ENCODE measurements around the gene TSHZ2.

The TSHZ2 gene

GRCh38 chr20:53337390-53338101 is 365.4 kb downstream of the TSHZ2 start:
- Mint-ChIP-seq H3K27ac (no peak overlapping the region), H3K27me3 (no peaks in the 10 kb centered on the region), H3K9me3 (no peaks in the 10 kb centered on the region), H3K36me3 (ENCODE audit: low read depth) (no peaks in the 10 kb centered on the region), H3K4me1 (ENCODE audit: low read depth) (no peaks in the 10 kb centered on the region), H3K4me3 (no peak overlapping the region)
- intact Hi-C loops (cut with micrococcal nuclease), result no loop called here

- Mint-ChIP-seq H3K4me1 (ENCODE audit: low read depth) (no peaks in the 10 kb centered on the region), H3K27ac (no peak overlapping the region), H3K9me3 (no peaks in the 10 kb centered on the region), H3K36me3 (ENCODE audit: low read depth) (no peaks in the 10 kb centered on the region), H3K4me3 (no peak overlapping the region), H3K27me3 (no peaks in the 10 kb centered on the region)
- intact Hi-C loops (cut with micrococcal nuclease), result no loop called here
Measured at GRCh38 chr20:53338716-53339115, 366.6 kb downstream of the TSHZ2 start.

- Mint-ChIP-seq H3K4me3 (no peak overlapping the region), H3K9me3 (no peaks in the 10 kb centered on the region), H3K4me1 (ENCODE audit: low read depth) (no peaks in the 10 kb centered on the region), H3K27me3 (peaks cover 3% of the 10 kb centered on the region), H3K27ac (no peak overlapping the region), H3K36me3 (ENCODE audit: low read depth) (no peaks in the 10 kb centered on the region)
- intact Hi-C loops (cut with micrococcal nuclease), result no loop called here
Measured at GRCh38 chr20:53342429-53342828, 370.3 kb downstream of the TSHZ2 start.

- peaks cover 3% of the 10 kb centered on the region for H3K27me3 Mint-ChIP-seq
- no peak overlapping the region for H3K4me3 Mint-ChIP-seq
- no peaks in the 10 kb centered on the region for H3K9me3 Mint-ChIP-seq
- intact Hi-C loops (cut with micrococcal nuclease), result no loop called here
- no peaks in the 10 kb centered on the region for H3K4me1 Mint-ChIP-seq (ENCODE audit: low read depth)
- H3K27ac Mint-ChIP-seq, result no peak overlapping the region
- H3K36me3 Mint-ChIP-seq (ENCODE audit: low read depth), result no peaks in the 10 kb centered on the region
Measured at GRCh38 chr20:53343448-53343847, 371.3 kb downstream of the TSHZ2 start.

- intact Hi-C loops (cut with micrococcal nuclease), result no loop called here
- H3K4me1 Mint-ChIP-seq (ENCODE audit: low read depth), result peaks cover 3% of the 10 kb centered on the region
- H3K36me3 Mint-ChIP-seq (ENCODE audit: low read depth), result no peaks in the 10 kb centered on the region
- no peak overlapping the region for H3K27ac Mint-ChIP-seq
- H3K27me3 Mint-ChIP-seq, result peaks cover 3% of the 10 kb centered on the region
- H3K4me3 Mint-ChIP-seq, result no peak overlapping the region
- no peaks in the 10 kb centered on the region for H3K9me3 Mint-ChIP-seq
Measured at GRCh38 chr20:53344891-53345290, 372.7 kb downstream of the TSHZ2 start.

GRCh38 chr20:53345536-53346334 is 373.6 kb downstream of the TSHZ2 start:
- no peaks in the 10 kb centered on the region for H3K9me3 Mint-ChIP-seq
- H3K4me3 Mint-ChIP-seq, result no peak overlapping the region
- no peak overlapping the region for H3K27ac Mint-ChIP-seq
- intact Hi-C loops (cut with micrococcal nuclease), result no loop called here
- H3K4me1 Mint-ChIP-seq (ENCODE audit: low read depth), result peaks cover 5% of the 10 kb centered on the region
- H3K27me3 Mint-ChIP-seq, result peaks cover 3% of the 10 kb centered on the region
- H3K36me3 Mint-ChIP-seq (ENCODE audit: low read depth), result no peaks in the 10 kb centered on the region

GRCh38 chr20:53346335-53346648 is 374.1 kb downstream of the TSHZ2 start:
- H3K4me3 Mint-ChIP-seq, result no peak overlapping the region
- intact Hi-C loops (cut with micrococcal nuclease), result no loop called here
- H3K9me3 Mint-ChIP-seq, result no peaks in the 10 kb centered on the region
- peaks cover 5% of the 10 kb centered on the region for H3K4me1 Mint-ChIP-seq (ENCODE audit: low read depth)
- H3K27me3 Mint-ChIP-seq, result peaks cover 3% of the 10 kb centered on the region
- H3K36me3 Mint-ChIP-seq (ENCODE audit: low read depth), result no peaks in the 10 kb centered on the region
- H3K27ac Mint-ChIP-seq, result no peak overlapping the region

- Mint-ChIP-seq H3K27ac (no peak overlapping the region), H3K4me3 (no peak overlapping the region), H3K27me3 (peaks cover 3% of the 10 kb centered on the region), H3K9me3 (no peaks in the 10 kb centered on the region), H3K4me1 (ENCODE audit: low read depth) (peaks cover 5% of the 10 kb centered on the region), H3K36me3 (ENCODE audit: low read depth) (no peaks in the 10 kb centered on the region)
- intact Hi-C loops (cut with micrococcal nuclease), result no loop called here
Measured at GRCh38 chr20:53349730-53350129, 377.6 kb downstream of the TSHZ2 start.

GRCh38 chr20:53352727-53353440 is 380.7 kb downstream of the TSHZ2 start:
- H3K27ac Mint-ChIP-seq, result no peak overlapping the region
- H3K4me3 Mint-ChIP-seq, result no peak overlapping the region
- no peaks in the 10 kb centered on the region for H3K27me3 Mint-ChIP-seq
- H3K4me1 Mint-ChIP-seq (ENCODE audit: low read depth), result peaks cover 5% of the 10 kb centered on the region
- no peaks in the 10 kb centered on the region for H3K36me3 Mint-ChIP-seq (ENCODE audit: low read depth)
- H3K9me3 Mint-ChIP-seq, result peaks cover 12% of the 10 kb centered on the region
- intact Hi-C loops (cut with micrococcal nuclease), result no loop called here

- Mint-ChIP-seq H3K9me3 (peaks cover 12% of the 10 kb centered on the region), H3K4me1 (ENCODE audit: low read depth) (peaks cover 5% of the 10 kb centered on the region), H3K4me3 (no peak overlapping the region), H3K36me3 (ENCODE audit: low read depth) (no peaks in the 10 kb centered on the region), H3K27me3 (no peaks in the 10 kb centered on the region), H3K27ac (no peak overlapping the region)
- intact Hi-C loops (cut with micrococcal nuclease), result no loop called here
Measured at GRCh38 chr20:53354314-53354713, 382.2 kb downstream of the TSHZ2 start.

- intact Hi-C loops (cut with micrococcal nuclease), result no loop called here
- Mint-ChIP-seq H3K9me3 (peaks cover 12% of the 10 kb centered on the region), H3K36me3 (ENCODE audit: low read depth) (no peaks in the 10 kb centered on the region), H3K27me3 (peaks cover 4% of the 10 kb centered on the region), H3K4me1 (ENCODE audit: low read depth) (no peaks in the 10 kb centered on the region), H3K27ac (no peak overlapping the region), H3K4me3 (no peak overlapping the region)
Measured at GRCh38 chr20:53355790-53356189, 383.6 kb downstream of the TSHZ2 start.

- peaks cover 12% of the 10 kb centered on the region for H3K9me3 Mint-ChIP-seq
- no peaks in the 10 kb centered on the region for H3K36me3 Mint-ChIP-seq (ENCODE audit: low read depth)
Measured at GRCh38 chr20:53359425-53359824, 387.3 kb downstream of the TSHZ2 start.

GRCh38 chr20:53360852-53361251 is 388.7 kb downstream of the TSHZ2 start:
- H3K27ac Mint-ChIP-seq, result no peak overlapping the region
- no peaks in the 10 kb centered on the region for H3K36me3 Mint-ChIP-seq (ENCODE audit: low read depth)
- H3K27me3 Mint-ChIP-seq, result peaks cover 4% of the 10 kb centered on the region
- H3K4me3 Mint-ChIP-seq, result no peak overlapping the region
- H3K4me1 Mint-ChIP-seq (ENCODE audit: low read depth), result no peaks in the 10 kb centered on the region
- intact Hi-C loops (cut with micrococcal nuclease), result no loop called here
- H3K9me3 Mint-ChIP-seq, result peaks cover 4% of the 10 kb centered on the region

More at GRCh38 chr20:53359425-53359824, 387.3 kb downstream of the TSHZ2 start:
- Mint-ChIP-seq H3K4me1 (ENCODE audit: low read depth) (no peaks in the 10 kb centered on the region), H3K27me3 (peaks cover 4% of the 10 kb centered on the region), H3K4me3 (no peak overlapping the region), H3K27ac (no peak overlapping the region)
- intact Hi-C loops (cut with micrococcal nuclease), result no loop called here

GRCh38 chr20:53362736-53363135 is 390.6 kb downstream of the TSHZ2 start:
- Mint-ChIP-seq H3K9me3 (no peaks in the 10 kb centered on the region), H3K4me1 (ENCODE audit: low read depth) (no peaks in the 10 kb centered on the region), H3K27me3 (peaks cover 4% of the 10 kb centered on the region), H3K36me3 (ENCODE audit: low read depth) (no peaks in the 10 kb centered on the region), H3K4me3 (no peak overlapping the region), H3K27ac (no peak overlapping the region)
- intact Hi-C loops (cut with micrococcal nuclease), result no loop called here
